GM21717 (cell line): ENCODE results near the gene SDHAF3.
A peak's percentile ranks its signal among the peaks of the same experiment; 100 is the strongest.

Experiments
- ATAC-seq: cut with Tn5 transposase; IDR thresholded peaks from one replicate; pipeline ENCODE4 v1.9.1; 2021; ENCODE audit warnings: mild to moderate bottlenecking, moderate library complexity; ENCODE audit not compliant: unreplicated experiment

The SDHAF3 gene

GRCh38 chr7:97203957-97204356 is 86.5 kb downstream of the SDHAF3 start:
- ATAC-seq, result no peak

GRCh38 chr7:97204821-97205220 is 87.3 kb downstream of the SDHAF3 start:
- ATAC-seq, result no peak

GRCh38 chr7:97215556-97215955 is 98.1 kb downstream of the SDHAF3 start:
- ATAC-seq, result no peak

GRCh38 chr7:97218767-97219166 is 101.3 kb downstream of the SDHAF3 start:
- ATAC-seq, result no peak

GRCh38 chr7:97219237-97219636 is 101.7 kb downstream of the SDHAF3 start:
- ATAC-seq, result no peak

- ATAC-seq, result no peak
Measured at GRCh38 chr7:97224316-97224715, 106.8 kb downstream of the SDHAF3 start.

GRCh38 chr7:97226541-97226940 is 109.0 kb downstream of the SDHAF3 start:
- ATAC-seq, result peak; percentile 93
